KOPT-K1 (cell line): ENCODE data around the gene SLC6A6.

Source experiments
- H3K27ac ChIP-seq: fragments of 200-600 bp; sonication (generic); 2 replicates; pipeline ENCODE4 v1.5.1; 2016; ENCODE audit warnings: antibody characterized with exemption, mild to moderate bottlenecking, low read depth, low read length; ENCODE audit not compliant: poor library complexity, severe bottlenecking
- H3K36me3 ChIP-seq: fragments of 200-600 bp; sonication (generic); 2 replicates; pipeline ENCODE4 v1.5.1; 2017; ENCODE audit warnings: antibody characterized with exemption, mild to moderate bottlenecking, low read length, moderate library complexity; ENCODE audit not compliant: insufficient read depth
- H3K9me3 ChIP-seq: fragments of 200-600 bp; sonication (generic); 2 replicates; pipeline ENCODE4 v1.5.1; 2017; ENCODE audit warnings: antibody characterized with exemption, low read length, mild to moderate bottlenecking; ENCODE audit not compliant: insufficient read depth, poor library complexity, severe bottlenecking

The SLC6A6 gene

GRCh38 chr3:14386254-14386653 lies 16.2 kb upstream of the SLC6A6 start:
- Histone ChIP-seq H3K27ac (no peak overlapping the region), H3K9me3 (no peaks in the 10 kb centered on the region), H3K36me3 (no peaks in the 10 kb centered on the region)

GRCh38 chr3:14388201-14388600 lies 14.2 kb upstream of the SLC6A6 start:
- H3K9me3 ChIP-seq, result no peaks in the 10 kb centered on the region
- no peak overlapping the region for H3K27ac ChIP-seq

GRCh38 chr3:14389166-14389606 lies 13.2 kb upstream of the SLC6A6 start:
- no peak overlapping the region for H3K27ac ChIP-seq

More at GRCh38 chr3:14388201-14388600, 14.2 kb upstream of the SLC6A6 start:
- H3K36me3 ChIP-seq, result no peaks in the 10 kb centered on the region

GRCh38 chr3:14389716-14390115 lies 12.7 kb upstream of the SLC6A6 start:
- Histone ChIP-seq H3K9me3 (no peaks in the 10 kb centered on the region), H3K36me3 (no peaks in the 10 kb centered on the region), H3K27ac (no peak overlapping the region)

More at GRCh38 chr3:14389166-14389606, 13.2 kb upstream of the SLC6A6 start:
- H3K9me3 ChIP-seq, result no peaks in the 10 kb centered on the region
- no peaks in the 10 kb centered on the region for H3K36me3 ChIP-seq

GRCh38 chr3:14391033-14391432 lies 11.4 kb upstream of the SLC6A6 start:
- Histone ChIP-seq H3K9me3 (no peaks in the 10 kb centered on the region), H3K36me3 (no peaks in the 10 kb centered on the region), H3K27ac (no peak overlapping the region)

GRCh38 chr3:14392231-14392630 lies 10.2 kb upstream of the SLC6A6 start:
- H3K9me3 ChIP-seq, result no peaks in the 10 kb centered on the region
- no peak overlapping the region for H3K27ac ChIP-seq
- H3K36me3 ChIP-seq, result no peaks in the 10 kb centered on the region

- Histone ChIP-seq H3K36me3 (no peaks in the 10 kb centered on the region), H3K9me3 (no peaks in the 10 kb centered on the region), H3K27ac (no peak overlapping the region)
Observed at GRCh38 chr3:14392803-14393319, 9.5 kb upstream of the SLC6A6 start.

GRCh38 chr3:14393440-14394106 lies 8.8 kb upstream of the SLC6A6 start:
- Histone ChIP-seq H3K36me3 (no peaks in the 10 kb centered on the region), H3K27ac (no peak overlapping the region), H3K9me3 (no peaks in the 10 kb centered on the region)

GRCh38 chr3:14396031-14396692 lies 6.2 kb upstream of the SLC6A6 start:
- Histone ChIP-seq H3K9me3 (no peaks in the 10 kb centered on the region), H3K27ac (no peak overlapping the region), H3K36me3 (no peaks in the 10 kb centered on the region)

- Histone ChIP-seq H3K9me3 (no peaks in the 10 kb centered on the region), H3K36me3 (no peaks in the 10 kb centered on the region), H3K27ac (no peak overlapping the region)
Observed at GRCh38 chr3:14397046-14397445, 5.4 kb upstream of the SLC6A6 start.

GRCh38 chr3:14397531-14397930 lies 4.9 kb upstream of the SLC6A6 start:
- H3K27ac ChIP-seq, result no peak overlapping the region
- H3K9me3 ChIP-seq, result no peaks in the 10 kb centered on the region
- H3K36me3 ChIP-seq, result no peaks in the 10 kb centered on the region

- Histone ChIP-seq H3K27ac (no peak overlapping the region), H3K36me3 (no peaks in the 10 kb centered on the region), H3K9me3 (no peaks in the 10 kb centered on the region)
Observed at GRCh38 chr3:14397940-14398796, 4.2 kb upstream of the SLC6A6 start.

- Histone ChIP-seq H3K27ac (no peak overlapping the region), H3K9me3 (no peaks in the 10 kb centered on the region), H3K36me3 (no peaks in the 10 kb centered on the region)
Observed at GRCh38 chr3:14398797-14399106, 3.7 kb upstream of the SLC6A6 start.

- H3K36me3 ChIP-seq, result peaks cover 14% of the 10 kb centered on the region
- peak overlapping the region; percentile 76 for H3K27ac ChIP-seq
- H3K9me3 ChIP-seq, result no peaks in the 10 kb centered on the region
Observed at GRCh38 chr3:14401692-14402303, 608 bp upstream of the SLC6A6 start.
